Measurements from ENCODE around the gene ESR2. TPM values are rescaled to one million over a fixed set of nuclear protein-coding genes. Genes with fewer than 3 reads are reported as not detected.

The ESR2 gene
- total and polyA plus RNA-seq, 4 donors: 0.01 to 0.28 (median 0.09) TPM

- WGBS: 97% methylated on average over 3 of the region's 3 CpGs
Measured at GRCh38 chr14:64095620-64096019, 198.6 kb downstream of the ESR2 start.

GRCh38 chr14:64092940-64093339 lies 201.2 kb downstream of the ESR2 start:
- peaks cover 0 to 6% (median 1%) of the 10 kb centered on the region in 4 donors for H3K36me3 ChIP-seq (ENCODE audit: control insufficient read depth in 4 of 4, insufficient read depth in 3 of 4, low read depth in 1 of 4, low read length in 3 of 4)
- H3K27ac ChIP-seq (ENCODE audit: low read depth in 1 of 2, low read length in 2 of 2): no peak overlapping the region
- no peak overlapping the region for H3K4me3 ChIP-seq (ENCODE audit: low read depth in 1 of 3, low read length in 3 of 3)

More at GRCh38 chr14:64095620-64096019, 198.6 kb downstream of the ESR2 start:
- no peak overlapping the region for H3K4me3 ChIP-seq (ENCODE audit: low read depth in 1 of 3, low read length in 3 of 3)
- H3K27ac ChIP-seq (ENCODE audit: low read depth in 1 of 2, low read length in 2 of 2): no peak overlapping the region
- H3K4me1 ChIP-seq (ENCODE audit: control insufficient read depth in 4 of 4, insufficient read depth in 4 of 4, low read length in 3 of 4): peaks cover 0 to 2% (median 0%) of the 10 kb centered on the region in 4 donors
- H3K36me3 ChIP-seq (ENCODE audit: control insufficient read depth in 4 of 4, insufficient read depth in 3 of 4, low read depth in 1 of 4, low read length in 3 of 4): peaks cover 0 to 11% (median 5%) of the 10 kb centered on the region in 4 donors
- no peak for DNase-seq (ENCODE audit: low spot score)
- TF ChIP-seq YY1 (IDR thresholded peaks at IDR 0.05): no peak
- no peak overlapping the region for H3K9ac ChIP-seq (ENCODE audit: low read depth in 1 of 2, low read length in 2 of 2)
- H3K27me3 ChIP-seq (ENCODE audit: control insufficient read depth in 4 of 4, insufficient read depth in 4 of 4, low read length in 3 of 4): no peaks in the 10 kb centered on the region
- no peaks in the 10 kb centered on the region for H3K9me3 ChIP-seq (ENCODE audit: control insufficient read depth in 4 of 4, low read length in 3 of 4)

GRCh38 chr14:64092338-64092737 lies 201.8 kb downstream of the ESR2 start:
- 78% methylated on average over 4 of the region's 4 CpGs for WGBS
- Histone ChIP-seq H3K9ac (ENCODE audit: low read depth in 1 of 2, low read length in 2 of 2) (no peak overlapping the region), H3K36me3 (ENCODE audit: control insufficient read depth in 4 of 4, insufficient read depth in 3 of 4, low read depth in 1 of 4, low read length in 3 of 4) (peaks cover 0 to under 1% (median 0%) of the 10 kb centered on the region in 4 donors)
- TF ChIP-seq ZBTB33 (IDR thresholded peaks at IDR 0.05): no peak
- no peak for TF ChIP-seq NR2F2 (IDR thresholded peaks at IDR 0.05)
- no peak for TF ChIP-seq GABPA (IDR thresholded peaks at IDR 0.05 in 1 of 2, conservative IDR thresholded peaks at IDR 0.05 in 1 of 2)
- no peak for TF ChIP-seq CTCF (IDR thresholded peaks at IDR 0.05; ENCODE audit: low read depth, low read length, missing input control)
- no peak for TF ChIP-seq RXRA (IDR thresholded peaks at IDR 0.05)
- TF ChIP-seq RAD21 (IDR thresholded peaks at IDR 0.05): no peak
- TF ChIP-seq REST (IDR thresholded peaks at IDR 0.05): no peak
- no peak for TF ChIP-seq TAF1 (conservative IDR thresholded peaks at IDR 0.05)
- TF ChIP-seq YY1 (IDR thresholded peaks at IDR 0.05): no peak
- no peak for TF ChIP-seq HNF4A (conservative IDR thresholded peaks at IDR 0.05)
- TF ChIP-seq MAX (IDR thresholded peaks at IDR 0.05): no peak
- no peak for TF ChIP-seq EGR1 (IDR thresholded peaks at IDR 0.05; ENCODE audit: low read depth in 2 of 2)
- TF ChIP-seq SP1 (IDR thresholded peaks at IDR 0.05): no peak

More at GRCh38 chr14:64092940-64093339, 201.2 kb downstream of the ESR2 start:
- TF ChIP-seq CTCF (IDR thresholded peaks at IDR 0.05; ENCODE audit: low read depth, low read length, missing input control) (no peak), FOXA1 (IDR thresholded peaks at IDR 0.05) (no peak), NR2F2 (IDR thresholded peaks at IDR 0.05) (no peak), RXRA (IDR thresholded peaks at IDR 0.05) (no peak), JUND (IDR thresholded peaks at IDR 0.05) (no peak), GABPA (IDR thresholded peaks at IDR 0.05 in 1 of 2, conservative IDR thresholded peaks at IDR 0.05 in 1 of 2) (no peak), EGR1 (IDR thresholded peaks at IDR 0.05; ENCODE audit: low read depth in 2 of 2) (no peak)
- WGBS: 70% methylated on average over 5 of the region's 5 CpGs
- Histone ChIP-seq H3K9ac (ENCODE audit: low read depth in 1 of 2, low read length in 2 of 2) (no peak overlapping the region), H3K27me3 (ENCODE audit: control insufficient read depth in 4 of 4, insufficient read depth in 4 of 4, low read length in 3 of 4) (no peaks in the 10 kb centered on the region), H3K9me3 (ENCODE audit: control insufficient read depth in 4 of 4, low read length in 3 of 4) (no peaks in the 10 kb centered on the region), H3K4me1 (ENCODE audit: control insufficient read depth in 4 of 4, insufficient read depth in 4 of 4, low read length in 3 of 4) (peaks cover 2 to 7% (median 5%) of the 10 kb centered on the region in 4 donors)
- no peak for DNase-seq (ENCODE audit: low spot score)

More at GRCh38 chr14:64092338-64092737, 201.8 kb downstream of the ESR2 start:
- Histone ChIP-seq H3K4me3 (ENCODE audit: low read depth in 1 of 3, low read length in 3 of 3) (no peak overlapping the region), H3K27ac (ENCODE audit: low read depth in 1 of 2, low read length in 2 of 2) (no peak overlapping the region), H3K4me1 (ENCODE audit: control insufficient read depth in 4 of 4, insufficient read depth in 4 of 4, low read length in 3 of 4) (peaks cover 2 to 7% (median 5%) of the 10 kb centered on the region in 4 donors), H3K27me3 (ENCODE audit: control insufficient read depth in 4 of 4, insufficient read depth in 4 of 4, low read length in 3 of 4) (no peaks in the 10 kb centered on the region), H3K9me3 (ENCODE audit: control insufficient read depth in 4 of 4, low read length in 3 of 4) (no peaks in the 10 kb centered on the region)
- no peak for DNase-seq (ENCODE audit: low spot score)

Measured in liver (tissue), 9 donors.